ENCODE measurements around the gene RPS6KC1. TPM values are rescaled to one million over a fixed set of nuclear protein-coding genes. Genes with fewer than 3 reads are reported as not detected.
"Not testable (repeated sequence)": the region's sequence is repeated elsewhere in the genome, so short reads cannot be mapped to it uniquely, and the experiment has no call there.

Gene RPS6KC1
- total RNA-seq, 1 experiment from 2014 or later: 28.3 TPM

- Histone ChIP-seq H3K36me3 (replicated peaks; ENCODE audit: control insufficient read depth, insufficient read depth, low read length) (no peaks in the 10 kb centered on the region), H3K27me3 (ENCODE audit: control insufficient read depth, insufficient read depth, low read length) (no peaks in the 10 kb centered on the region), H3K4me3 (ENCODE audit: insufficient read depth, low read depth, low read length) (no peak overlapping the region)
- DNase-seq: no peak
Measured at GRCh38 chr1:213041443-213041842, 9.6 kb upstream of the RPS6KC1 start.

DNA sequence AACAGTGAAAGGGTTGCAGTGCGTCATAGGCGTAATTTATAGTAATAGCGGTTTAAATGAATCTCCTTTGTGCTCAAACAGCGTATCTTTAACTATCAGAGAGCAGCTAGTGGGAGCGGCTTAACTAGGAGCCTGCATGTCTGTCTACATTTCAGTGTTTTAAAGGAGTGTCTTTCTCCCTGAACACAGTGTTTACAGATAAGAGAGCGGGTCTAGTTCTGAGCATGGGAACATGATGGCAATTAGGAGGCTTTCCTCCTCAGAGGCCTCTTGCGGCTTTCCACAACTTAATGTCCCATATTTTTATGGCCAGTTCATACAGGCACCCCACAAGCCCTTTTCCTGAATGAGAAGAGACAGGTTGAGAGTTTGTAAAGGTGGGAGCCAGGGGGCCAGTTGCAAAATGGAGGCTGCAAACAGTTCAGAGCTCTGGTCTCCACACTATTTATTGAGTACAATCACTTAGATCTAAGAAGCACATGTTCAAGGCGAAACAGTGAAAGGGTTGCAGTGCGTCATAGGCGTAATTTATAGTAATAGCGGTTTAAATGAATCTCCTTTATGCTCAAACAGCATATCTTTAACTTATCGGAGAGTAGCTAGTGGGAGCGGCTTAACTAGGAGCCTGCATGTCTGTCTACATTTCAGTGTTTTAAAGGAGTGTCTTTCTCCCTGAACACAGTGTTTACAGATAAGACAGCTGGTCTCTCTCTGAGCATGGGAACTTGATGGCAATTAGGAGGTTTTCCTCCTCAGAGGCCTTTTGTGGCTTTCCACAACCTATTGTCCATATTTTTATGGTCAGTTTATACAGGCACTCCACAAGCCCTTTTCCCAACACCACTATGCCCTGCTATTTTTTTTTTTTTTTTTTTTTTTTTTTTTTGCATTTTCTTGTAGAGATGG is 5.5 kb upstream of the RPS6KC1 start:
- not testable (repeated sequence) for H3K36me3 ChIP-seq (replicated peaks; ENCODE audit: control insufficient read depth, insufficient read depth, low read length); H3K27me3 ChIP-seq (ENCODE audit: control insufficient read depth, insufficient read depth, low read length); DNase-seq; H3K4me3 ChIP-seq (ENCODE audit: insufficient read depth, low read depth, low read length)

- Histone ChIP-seq H3K4me3 (ENCODE audit: insufficient read depth, low read depth, low read length) (no peak overlapping the region), H3K36me3 (replicated peaks; ENCODE audit: control insufficient read depth, insufficient read depth, low read length) (no peaks in the 10 kb centered on the region), H3K27me3 (ENCODE audit: control insufficient read depth, insufficient read depth, low read length) (no peaks in the 10 kb centered on the region)
- no peak for DNase-seq
Measured at GRCh38 chr1:213049232-213049631, 1.8 kb upstream of the RPS6KC1 start.

DNA sequence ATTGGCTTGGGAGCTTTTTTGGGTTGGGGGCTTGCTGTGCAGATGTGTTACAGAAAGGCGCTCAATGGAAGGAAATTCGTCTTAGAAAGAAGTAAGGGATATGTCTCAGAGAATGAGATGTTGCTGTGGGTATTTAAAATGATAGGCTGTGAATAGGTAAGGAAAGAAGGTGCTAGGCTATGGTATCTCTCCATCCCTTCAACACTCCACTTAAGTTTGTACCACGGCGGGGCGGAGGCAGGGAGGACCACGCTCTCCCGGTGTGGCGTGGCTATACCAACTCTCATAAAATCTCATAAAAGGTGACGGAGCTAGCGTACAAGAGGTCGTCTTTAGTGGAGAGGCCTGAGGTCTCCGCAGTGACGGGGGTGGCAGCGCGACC is 305 bp upstream of the RPS6KC1 start:
- no peak for DNase-seq
- Histone ChIP-seq H3K27me3 (ENCODE audit: control insufficient read depth, insufficient read depth, low read length) (no peaks in the 10 kb centered on the region), H3K4me3 (ENCODE audit: insufficient read depth, low read depth, low read length) (peak overlapping the region; percentile 91), H3K36me3 (replicated peaks; ENCODE audit: control insufficient read depth, insufficient read depth, low read length) (no peaks in the 10 kb centered on the region)

GRCh38 chr1:213051881-213052202 is 801 bp downstream of the RPS6KC1 start:
- Histone ChIP-seq H3K27me3 (ENCODE audit: control insufficient read depth, insufficient read depth, low read length) (no peaks in the 10 kb centered on the region), H3K4me3 (ENCODE audit: insufficient read depth, low read depth, low read length) (peak overlapping the region; percentile 91), H3K36me3 (replicated peaks; ENCODE audit: control insufficient read depth, insufficient read depth, low read length) (no peaks in the 10 kb centered on the region)
- no peak for DNase-seq

- H3K36me3 ChIP-seq (replicated peaks; ENCODE audit: control insufficient read depth, insufficient read depth, low read length): no peaks in the 10 kb centered on the region
- no peak for DNase-seq
- H3K27me3 ChIP-seq (ENCODE audit: control insufficient read depth, insufficient read depth, low read length): no peaks in the 10 kb centered on the region
- no peak overlapping the region for H3K4me3 ChIP-seq (ENCODE audit: insufficient read depth, low read depth, low read length)
Measured at GRCh38 chr1:213053455-213053854, 2.4 kb downstream of the RPS6KC1 start.

GRCh38 chr1:213054142-213054541 is 3.1 kb downstream of the RPS6KC1 start:
- Histone ChIP-seq H3K36me3 (replicated peaks; ENCODE audit: control insufficient read depth, insufficient read depth, low read length) (no peaks in the 10 kb centered on the region), H3K4me3 (ENCODE audit: insufficient read depth, low read depth, low read length) (no peak overlapping the region), H3K27me3 (ENCODE audit: control insufficient read depth, insufficient read depth, low read length) (no peaks in the 10 kb centered on the region)
- no peak for DNase-seq

DNA sequence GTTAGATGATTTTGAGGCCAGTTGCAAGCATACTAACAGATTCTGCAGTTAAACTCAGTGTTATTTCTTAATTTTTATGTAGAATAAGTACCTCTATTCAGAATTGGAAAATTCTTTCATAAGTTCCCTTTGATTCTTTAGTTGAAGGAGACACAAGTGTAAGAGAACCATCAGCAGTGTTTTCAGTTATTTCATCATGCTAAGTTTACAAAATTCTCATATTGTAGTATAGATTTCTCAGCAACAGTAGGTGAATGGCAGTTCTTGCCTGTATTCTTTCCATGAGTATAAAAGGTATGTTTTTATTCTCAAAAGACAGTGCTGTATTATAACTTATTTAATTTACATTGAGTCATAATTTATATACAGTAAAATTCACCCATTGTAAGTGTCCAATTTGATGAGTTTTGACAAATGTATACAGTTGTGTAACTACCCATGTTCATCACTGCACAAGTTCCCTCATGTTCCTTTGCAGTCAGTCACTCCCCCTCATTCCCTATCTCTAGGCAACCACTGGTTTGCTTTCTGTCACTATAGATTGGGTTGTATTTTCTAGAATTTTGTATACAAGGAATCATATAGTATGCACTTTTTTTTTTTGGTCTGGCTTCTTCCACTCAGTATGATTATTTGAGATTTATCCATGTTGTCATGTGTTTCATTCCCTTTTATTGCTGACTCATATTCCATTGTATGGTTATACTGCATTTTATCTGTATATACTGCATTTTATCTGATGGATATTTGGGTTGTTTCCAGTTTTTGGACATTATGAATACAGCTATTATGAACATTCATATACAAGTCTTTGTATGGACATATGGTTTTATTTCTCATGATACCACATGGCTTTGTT is 3.9 kb downstream of the RPS6KC1 start:
- Histone ChIP-seq H3K4me3 (ENCODE audit: insufficient read depth, low read depth, low read length) (no peak overlapping the region), H3K27me3 (ENCODE audit: control insufficient read depth, insufficient read depth, low read length) (no peaks in the 10 kb centered on the region), H3K36me3 (replicated peaks; ENCODE audit: control insufficient read depth, insufficient read depth, low read length) (no peaks in the 10 kb centered on the region)
- no peak for DNase-seq

DNA sequence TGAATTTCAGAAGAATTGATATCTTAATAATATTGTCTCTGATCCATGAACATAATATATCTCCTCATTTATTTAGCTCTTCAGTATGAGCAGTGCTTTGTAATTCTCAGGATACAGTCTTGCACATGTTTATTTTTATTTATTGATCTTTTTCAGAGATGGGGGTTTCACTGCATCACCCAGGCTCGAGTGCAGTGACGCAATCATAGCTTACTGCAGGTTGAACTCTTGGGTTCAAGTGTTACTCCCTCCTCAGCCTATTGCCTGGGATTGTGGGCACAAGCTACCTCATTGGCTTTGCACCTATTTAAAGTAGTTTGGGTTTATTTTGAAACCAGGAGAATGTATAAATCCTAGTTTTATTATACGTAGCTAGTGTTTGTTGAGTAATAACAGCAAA is 4.7 kb downstream of the RPS6KC1 start:
- no peaks in the 10 kb centered on the region for H3K27me3 ChIP-seq (ENCODE audit: control insufficient read depth, insufficient read depth, low read length)
- no peak for DNase-seq
- H3K36me3 ChIP-seq (replicated peaks; ENCODE audit: control insufficient read depth, insufficient read depth, low read length): no peaks in the 10 kb centered on the region
- H3K4me3 ChIP-seq (ENCODE audit: insufficient read depth, low read depth, low read length): no peak overlapping the region

DNA sequence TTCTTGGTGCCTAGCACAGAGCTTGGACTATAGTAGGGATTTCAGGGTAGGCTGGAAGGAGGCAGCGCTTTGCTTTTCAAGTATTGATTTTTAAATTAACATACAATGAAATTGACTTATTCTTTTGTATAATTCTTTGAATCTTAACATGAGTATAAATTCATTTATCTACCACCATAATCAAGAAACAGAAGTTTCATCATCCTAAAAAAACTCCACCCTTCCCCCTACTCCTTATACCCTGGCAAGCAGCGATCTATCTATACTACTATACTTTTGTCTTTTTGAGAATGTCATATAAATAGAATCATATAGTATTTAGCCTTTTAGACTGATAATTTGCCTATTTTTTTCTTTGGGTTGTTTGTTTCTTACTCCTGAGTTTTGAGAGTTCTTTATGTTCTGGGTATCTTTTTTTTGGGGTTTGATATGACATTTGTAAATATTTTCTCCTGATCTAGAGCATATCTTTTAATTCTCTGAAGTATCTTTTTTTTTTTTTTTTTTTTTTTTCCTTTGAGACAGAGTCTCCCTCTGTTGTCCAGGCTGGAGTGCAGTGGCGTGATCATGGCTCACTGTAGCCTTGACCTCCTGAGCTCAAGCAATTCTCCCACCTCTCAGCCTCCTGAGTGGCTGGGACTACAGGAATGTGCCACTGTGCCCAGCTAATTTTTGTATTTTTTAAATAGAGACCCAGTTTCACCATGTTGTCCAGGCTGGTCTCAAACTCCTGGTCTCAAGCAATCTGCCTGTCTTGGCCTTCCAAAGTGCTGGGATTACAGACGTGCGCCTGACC is 6.4 kb downstream of the RPS6KC1 start:
- H3K36me3 ChIP-seq (replicated peaks; ENCODE audit: control insufficient read depth, insufficient read depth, low read length): no peaks in the 10 kb centered on the region
- H3K4me3 ChIP-seq (ENCODE audit: insufficient read depth, low read depth, low read length): no peak overlapping the region
- H3K27me3 ChIP-seq (ENCODE audit: control insufficient read depth, insufficient read depth, low read length): no peaks in the 10 kb centered on the region
- no peak for DNase-seq

DNA sequence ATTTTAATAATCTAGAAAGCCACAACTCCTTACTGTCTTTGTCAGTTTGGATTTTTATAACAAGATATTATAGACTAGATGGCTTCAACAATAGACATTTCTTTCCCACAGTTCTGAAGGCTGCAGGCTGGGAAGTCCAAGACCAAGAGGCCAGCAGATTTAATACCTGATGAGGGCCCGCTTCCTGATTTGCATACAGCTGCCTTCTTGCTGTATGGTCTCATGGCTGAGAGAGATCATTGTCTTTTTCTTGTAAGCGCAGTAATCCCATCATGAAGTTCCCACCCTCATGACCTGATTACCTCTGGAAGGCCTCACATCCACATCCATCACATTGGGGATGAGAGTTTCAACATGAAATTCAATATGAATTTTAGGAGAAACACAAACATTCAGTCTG is 9.8 kb downstream of the RPS6KC1 start:
- DNase-seq: no peak
- no peaks in the 10 kb centered on the region for H3K36me3 ChIP-seq (replicated peaks; ENCODE audit: control insufficient read depth, insufficient read depth, low read length)
- no peak overlapping the region for H3K4me3 ChIP-seq (ENCODE audit: insufficient read depth, low read depth, low read length)
- H3K27me3 ChIP-seq (ENCODE audit: control insufficient read depth, insufficient read depth, low read length): no peaks in the 10 kb centered on the region

DNA sequence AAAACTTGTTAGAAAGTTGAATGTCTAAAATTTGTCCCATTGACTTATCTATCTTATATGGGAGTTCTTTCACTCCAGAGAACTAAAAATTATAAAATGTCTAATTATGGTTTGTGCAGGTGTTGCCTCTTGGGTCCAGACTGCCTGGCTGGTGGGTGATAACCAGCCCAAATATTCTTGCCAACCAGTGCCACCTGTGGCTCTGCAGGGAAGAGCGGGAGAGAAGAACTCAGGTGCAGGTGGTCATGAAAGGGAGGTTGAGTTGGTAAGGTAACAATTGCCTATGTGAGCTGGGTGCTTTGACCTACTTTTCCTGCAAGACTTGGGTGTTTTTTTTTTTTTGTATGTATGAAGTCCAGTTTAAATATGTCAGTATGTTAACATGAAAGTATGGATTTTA is 10.2 kb downstream of the RPS6KC1 start:
- DNase-seq: peak; percentile 25
- Histone ChIP-seq H3K27me3 (ENCODE audit: control insufficient read depth, insufficient read depth, low read length) (no peaks in the 10 kb centered on the region), H3K4me3 (ENCODE audit: insufficient read depth, low read depth, low read length) (no peak overlapping the region), H3K36me3 (replicated peaks; ENCODE audit: control insufficient read depth, insufficient read depth, low read length) (no peaks in the 10 kb centered on the region)

DNA sequence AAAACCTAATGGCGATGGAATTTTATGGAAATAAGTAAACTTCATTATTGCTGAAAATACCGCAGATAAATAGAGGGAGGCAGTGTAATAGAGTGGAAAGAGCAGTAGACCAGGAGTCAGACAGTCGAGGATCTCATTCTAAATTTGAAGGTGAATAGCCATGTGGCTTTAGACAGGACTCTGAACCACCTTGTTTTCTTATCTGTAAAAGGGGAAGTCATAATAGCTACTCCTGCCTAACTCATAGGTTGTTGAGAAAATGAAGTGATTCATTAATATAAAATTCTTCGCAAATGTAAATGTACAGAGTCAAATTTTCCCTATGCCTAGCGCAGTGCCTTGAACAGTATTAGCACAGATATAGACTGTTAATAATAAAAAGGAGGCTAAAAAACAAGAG is 14.8 kb downstream of the RPS6KC1 start:
- H3K4me3 ChIP-seq (ENCODE audit: insufficient read depth, low read depth, low read length): no peak overlapping the region

DNA sequence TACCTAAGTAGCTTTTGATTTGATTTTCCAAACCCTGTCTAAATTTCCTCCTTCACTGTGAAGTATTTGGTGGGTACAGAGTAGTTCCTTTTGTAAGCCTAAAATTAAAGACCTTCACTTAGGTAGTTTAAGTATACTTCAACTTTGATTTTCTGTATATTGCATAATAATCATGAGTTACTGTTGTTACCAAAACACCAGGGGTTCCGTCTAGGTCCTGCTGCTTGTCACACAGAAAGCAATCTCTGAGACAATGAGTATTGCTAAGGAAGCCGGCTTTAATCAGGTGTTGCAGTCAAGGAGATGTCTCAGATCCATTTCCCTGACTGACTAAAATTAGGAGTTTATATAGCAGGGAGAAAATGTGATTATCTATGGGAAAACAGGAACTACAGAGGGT is 15.3 kb downstream of the RPS6KC1 start:
- no peak overlapping the region for H3K4me3 ChIP-seq (ENCODE audit: insufficient read depth, low read depth, low read length)
- no peak for DNase-seq
- no peaks in the 10 kb centered on the region for H3K27me3 ChIP-seq (ENCODE audit: control insufficient read depth, insufficient read depth, low read length)
- no peaks in the 10 kb centered on the region for H3K36me3 ChIP-seq (replicated peaks; ENCODE audit: control insufficient read depth, insufficient read depth, low read length)

More for the DNA sequence above, 14.8 kb downstream of the RPS6KC1 start:
- Histone ChIP-seq H3K27me3 (ENCODE audit: control insufficient read depth, insufficient read depth, low read length) (no peaks in the 10 kb centered on the region), H3K36me3 (replicated peaks; ENCODE audit: control insufficient read depth, insufficient read depth, low read length) (no peaks in the 10 kb centered on the region)
- DNase-seq: no peak

Data from H7 (cell line).